T follicular helper cell (primary cell): ENCODE results near the gene SMIM20.

Source experiments
- DNase-seq: peaks from one replicate; pipeline ENCODE4 v3.0.0-alpha.2; 2020; ENCODE audit warnings: low read depth

The SMIM20 gene

DNA sequence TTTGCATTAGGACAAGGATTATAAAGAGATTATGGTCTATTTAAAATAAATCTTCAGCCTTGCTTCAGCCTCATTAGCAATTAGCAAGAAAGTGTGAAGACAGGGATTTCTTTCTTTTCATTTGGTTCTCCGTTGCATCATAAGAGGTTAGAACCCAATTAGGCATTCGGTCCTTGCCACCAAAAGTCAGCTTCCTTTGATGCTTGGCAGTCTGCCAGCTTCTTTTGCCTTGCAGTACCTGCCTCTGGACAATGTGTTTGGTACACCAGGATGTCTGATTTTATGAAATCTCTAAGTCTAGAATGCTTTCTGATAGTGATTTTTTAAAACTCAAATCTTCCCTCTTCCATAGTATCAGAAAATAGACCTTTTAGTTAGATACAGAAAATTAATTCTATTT is 12.4 kb downstream of the SMIM20 start:
- DNase-seq: no peak

DNA sequence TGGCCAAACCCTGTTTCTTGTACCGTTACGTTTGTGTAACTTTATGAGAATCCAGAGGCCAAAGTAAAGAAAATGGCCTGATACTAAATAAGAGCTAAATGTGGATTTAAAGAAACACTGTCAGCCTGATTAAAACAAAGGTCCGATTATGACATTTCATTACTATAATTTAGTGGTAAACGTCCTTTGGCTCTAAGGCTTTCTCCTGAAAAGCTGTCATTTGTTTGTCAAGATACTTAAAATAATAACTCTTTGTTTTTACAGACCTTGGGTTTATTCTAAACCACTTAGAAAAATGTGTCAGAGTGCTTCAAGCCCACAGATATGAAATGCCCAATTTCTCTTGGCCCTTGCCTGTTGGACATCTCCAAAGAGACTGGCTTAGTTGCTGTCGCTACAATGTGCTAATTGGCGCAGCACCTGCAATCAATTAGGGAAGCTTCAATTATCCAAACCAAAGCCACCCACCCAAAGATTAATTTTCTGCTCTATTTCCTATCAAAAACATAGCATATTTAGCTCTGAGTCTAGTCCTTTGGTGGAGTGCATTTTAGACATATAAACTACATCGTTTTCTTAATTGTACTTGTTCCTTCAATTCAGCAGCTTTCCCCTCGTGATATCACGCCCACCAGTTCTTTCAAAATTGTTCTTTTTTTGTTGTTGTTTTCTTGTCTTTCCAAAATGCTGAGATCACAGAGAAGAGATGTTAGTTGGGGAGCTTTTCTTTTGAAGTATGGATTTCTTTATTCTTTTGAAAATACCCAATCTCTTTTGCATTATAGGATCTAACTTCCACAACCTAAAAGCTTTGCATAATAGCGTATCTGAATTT is 13.6 kb downstream of the SMIM20 start:
- no peak for DNase-seq

DNA sequence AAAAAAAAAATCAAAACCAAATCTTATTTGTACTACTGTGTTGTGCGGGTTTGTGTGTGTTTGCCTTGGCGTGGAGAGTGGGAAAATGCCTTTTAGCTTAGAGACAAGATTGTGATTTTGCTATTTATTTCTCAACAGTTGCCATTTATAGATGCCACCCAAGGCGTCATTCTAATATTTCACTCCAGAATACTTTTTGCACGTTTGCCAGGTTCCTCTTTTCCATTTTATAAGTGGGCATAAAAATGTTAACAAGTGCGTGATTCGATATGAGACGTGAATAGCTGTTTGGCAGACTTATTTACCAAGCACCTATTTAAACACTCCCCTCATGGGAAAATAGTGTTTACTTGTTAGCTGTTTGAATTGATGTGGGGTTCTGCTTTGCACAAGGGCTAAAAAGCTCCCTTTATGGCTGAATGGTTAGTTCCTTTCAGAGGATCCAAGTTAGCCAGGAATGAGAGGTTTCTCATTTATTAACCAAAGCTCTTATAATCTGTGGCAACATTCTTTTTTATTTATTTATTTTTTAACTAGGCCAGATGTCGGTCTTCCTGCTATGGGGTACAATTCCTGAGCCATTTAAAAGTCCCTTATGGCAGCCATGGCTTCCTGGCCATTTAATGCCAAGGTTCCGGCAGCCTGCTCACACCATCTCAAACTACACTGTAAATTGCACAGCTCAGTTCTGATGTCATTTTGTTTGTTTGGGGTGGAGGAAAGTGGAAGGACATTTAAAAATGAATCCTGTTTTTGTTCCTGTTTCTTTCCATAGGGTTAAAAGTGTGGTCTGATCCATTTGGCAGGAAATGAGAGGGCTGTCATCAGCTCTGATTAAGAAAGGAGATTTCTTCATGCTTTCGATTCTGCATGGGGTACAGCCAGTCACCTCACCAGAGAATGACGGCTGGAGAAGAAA is 14.6 kb downstream of the SMIM20 start:
- DNase-seq: no peak

DNA sequence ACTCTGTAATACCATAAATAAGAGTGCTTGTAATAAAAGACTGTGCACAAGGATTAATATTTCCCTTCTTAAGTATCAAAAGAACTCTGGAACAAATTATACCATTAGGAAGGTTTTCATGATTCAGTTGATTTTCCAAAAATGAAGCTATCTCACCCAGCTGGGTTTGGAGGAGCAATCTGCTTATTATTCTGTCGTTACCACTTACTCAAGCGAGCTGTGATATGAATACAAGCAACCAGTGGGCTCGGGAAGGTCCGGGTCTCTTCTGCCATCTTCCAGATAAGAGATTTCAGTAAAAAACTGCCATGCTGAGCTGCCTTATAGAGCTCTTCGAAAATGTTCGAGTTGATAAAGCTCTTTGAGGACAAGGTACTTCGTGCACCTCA is 15.3 kb downstream of the SMIM20 start:
- no peak for DNase-seq

DNA sequence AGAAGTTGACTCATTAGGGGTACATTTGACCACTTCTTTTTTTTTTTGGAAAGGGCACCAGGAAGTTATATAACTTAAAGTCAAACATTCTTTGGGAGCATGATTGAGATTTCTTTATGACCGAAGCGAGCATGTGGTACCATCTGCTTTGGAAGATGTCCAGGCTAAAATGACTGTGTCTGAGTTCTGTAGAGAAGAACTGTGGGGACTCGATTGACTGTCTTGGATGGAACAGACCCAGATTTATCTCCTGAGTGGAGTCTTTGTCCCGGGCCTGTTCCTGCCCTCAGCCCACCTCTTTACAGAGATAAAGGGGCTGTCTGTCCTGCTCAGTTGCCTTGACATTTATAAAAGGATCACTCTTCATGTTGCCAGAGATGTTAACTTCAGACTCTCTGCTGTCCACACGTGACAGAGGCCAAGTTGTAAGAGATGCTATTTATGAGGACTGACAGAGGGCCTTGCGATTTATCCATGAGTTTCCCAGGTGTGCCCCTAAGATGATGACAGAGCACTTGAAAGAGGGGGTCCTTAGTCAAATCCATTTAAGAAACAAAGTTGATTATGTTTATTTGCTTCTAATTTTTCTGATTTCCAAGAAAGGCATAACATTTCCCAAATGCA is 16.8 kb downstream of the SMIM20 start:
- no peak for DNase-seq

DNA sequence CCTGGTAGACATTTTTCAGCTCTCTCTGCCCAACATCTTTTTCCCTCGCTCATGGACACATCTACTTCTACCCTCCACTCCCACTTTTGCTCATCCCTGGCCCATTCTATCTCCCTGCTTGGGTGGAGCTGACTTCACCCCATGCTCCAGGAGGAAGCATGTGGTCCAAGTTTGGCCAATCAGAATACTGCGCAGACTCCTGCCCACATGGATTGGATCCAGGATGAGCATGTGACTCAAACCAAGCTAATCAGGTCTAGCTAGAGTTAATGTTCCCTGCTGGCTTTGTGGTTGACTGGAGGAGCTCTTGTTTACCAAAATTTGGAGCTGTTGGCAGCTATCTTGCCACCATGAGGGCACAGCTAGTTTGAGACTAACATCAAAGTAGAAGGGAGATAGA is 22.7 kb downstream of the SMIM20 start:
- no peak for DNase-seq

DNA sequence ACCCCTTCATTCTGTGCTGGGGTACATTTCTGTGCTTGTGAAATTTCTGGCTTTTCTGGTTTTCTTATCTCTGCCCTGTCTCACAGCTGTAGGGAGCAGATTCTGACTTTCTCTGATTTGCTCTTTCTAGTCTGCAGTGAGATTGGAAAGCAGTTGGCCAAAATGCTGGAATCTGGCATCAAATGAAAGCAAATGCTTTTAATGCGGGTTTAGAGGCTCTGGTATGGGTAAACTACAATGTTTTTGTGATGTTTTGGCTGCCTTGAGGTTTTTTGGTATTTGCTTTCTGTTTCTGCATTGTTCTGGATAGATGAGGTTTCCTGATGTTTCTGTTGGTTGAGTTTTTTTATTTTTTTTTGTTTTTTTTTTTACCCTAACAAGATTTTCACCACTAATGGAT is 23.8 kb downstream of the SMIM20 start:
- no peak for DNase-seq

DNA sequence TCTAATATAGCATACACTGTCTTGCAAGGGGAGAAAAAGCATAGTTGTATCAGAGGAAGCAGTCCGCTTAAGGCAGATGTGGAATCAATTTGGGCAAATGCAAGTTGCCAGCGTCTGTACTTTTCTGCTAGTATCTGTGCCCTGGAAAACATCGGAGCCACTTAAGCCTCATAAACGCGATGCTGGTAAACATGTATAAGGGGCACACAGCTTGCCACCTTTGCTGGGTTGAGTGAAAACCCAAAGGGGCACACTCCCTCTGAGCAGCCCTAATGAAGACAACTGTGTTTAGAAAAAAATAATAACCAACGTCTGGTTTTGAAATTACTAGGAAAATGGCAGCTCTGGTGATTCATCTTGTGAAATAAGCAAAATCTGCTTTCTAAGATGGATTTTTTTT is 24.3 kb downstream of the SMIM20 start:
- no peak for DNase-seq

DNA sequence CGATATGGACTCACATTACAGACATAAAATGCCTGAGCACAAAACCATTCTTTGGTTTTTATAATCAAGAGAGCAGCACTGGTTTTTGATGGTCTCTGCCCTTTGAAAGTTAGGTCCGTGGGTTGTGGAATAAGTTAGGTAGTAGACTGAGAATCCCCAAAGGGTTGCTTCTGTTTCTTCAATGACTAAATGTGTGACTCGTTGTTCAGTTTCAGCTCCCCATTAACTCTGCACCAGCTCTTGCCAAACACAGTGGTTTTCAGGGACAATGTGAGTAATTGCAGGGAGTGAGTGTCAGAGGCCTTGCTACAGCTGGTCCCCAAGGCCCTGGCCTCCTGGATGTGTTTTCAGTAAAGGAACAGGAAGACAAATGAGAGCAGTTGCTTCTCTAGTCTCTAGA is 24.8 kb downstream of the SMIM20 start:
- DNase-seq: no peak

DNA sequence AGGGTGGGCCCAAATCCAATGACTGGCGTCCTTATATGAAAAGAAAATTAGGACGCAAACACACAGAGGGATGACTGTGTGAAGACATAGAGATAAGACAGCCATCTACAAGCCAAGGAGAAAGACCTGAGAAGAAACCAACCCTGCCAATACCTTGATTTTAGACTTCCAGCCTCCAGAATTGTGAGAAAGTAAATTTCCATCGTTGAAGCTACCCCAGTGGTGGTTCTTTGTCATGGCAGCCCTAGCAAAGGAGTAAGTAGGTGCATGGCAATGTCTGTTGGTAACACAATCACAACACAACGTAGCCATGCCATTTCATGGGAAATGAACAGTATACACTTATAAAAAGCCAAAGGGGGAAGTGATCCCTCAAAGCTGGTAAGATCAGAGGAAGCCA is 25.3 kb downstream of the SMIM20 start:
- DNase-seq: no peak

DNA sequence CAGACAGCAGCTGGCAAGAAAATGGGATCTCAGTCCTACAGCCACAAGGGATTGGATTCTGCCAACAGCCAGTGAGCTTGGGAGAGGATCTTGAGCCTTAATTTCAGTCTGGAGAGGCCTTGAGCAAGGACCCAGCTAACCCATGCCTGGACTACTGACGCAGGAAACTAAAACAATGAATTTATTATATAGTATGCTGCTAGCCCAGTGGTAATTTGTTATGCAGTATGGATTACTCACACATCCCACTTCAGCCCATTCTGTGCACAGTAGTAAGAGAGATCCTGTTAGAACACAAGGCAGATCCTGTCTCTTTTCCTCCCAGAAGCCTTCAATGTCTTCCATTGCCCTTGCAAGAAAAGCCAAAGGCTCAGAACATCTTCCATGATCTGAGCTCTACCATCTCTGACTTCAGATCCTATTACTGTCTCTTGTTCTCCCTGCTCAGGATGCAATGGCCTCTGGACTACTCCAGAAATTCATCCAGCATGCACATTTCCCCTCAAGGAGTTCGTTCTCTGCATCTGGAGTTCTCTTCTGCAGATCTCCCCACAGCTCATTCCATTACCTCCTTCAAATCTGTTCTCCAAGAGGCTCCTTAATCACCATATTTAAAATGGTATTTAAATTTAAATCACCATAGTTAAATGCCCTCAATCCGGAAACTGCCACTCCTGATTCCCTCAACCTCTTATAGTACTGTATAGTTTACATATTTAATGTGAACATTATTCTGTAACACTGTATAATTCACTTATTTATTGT is 27.6 kb downstream of the SMIM20 start:
- DNase-seq: no peak

DNA sequence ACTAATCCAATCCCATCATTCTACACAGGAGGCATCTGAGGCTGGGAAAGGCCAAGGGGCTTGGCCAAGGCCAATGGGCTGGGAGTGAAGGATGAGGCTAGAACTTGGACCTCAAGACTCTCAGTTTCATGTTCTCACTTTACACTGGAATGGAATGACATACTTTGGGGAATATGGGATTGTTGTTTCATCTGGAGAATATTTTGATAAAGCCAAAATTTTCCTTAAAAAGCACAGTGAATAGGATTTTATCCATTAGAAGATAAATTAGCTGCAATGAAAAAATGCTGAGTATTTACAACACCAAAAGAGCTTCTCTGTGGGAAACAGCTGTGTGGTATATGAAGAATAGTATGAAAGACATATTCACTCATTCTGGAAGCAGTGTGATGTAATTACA is 29.3 kb downstream of the SMIM20 start:
- DNase-seq: no peak

DNA sequence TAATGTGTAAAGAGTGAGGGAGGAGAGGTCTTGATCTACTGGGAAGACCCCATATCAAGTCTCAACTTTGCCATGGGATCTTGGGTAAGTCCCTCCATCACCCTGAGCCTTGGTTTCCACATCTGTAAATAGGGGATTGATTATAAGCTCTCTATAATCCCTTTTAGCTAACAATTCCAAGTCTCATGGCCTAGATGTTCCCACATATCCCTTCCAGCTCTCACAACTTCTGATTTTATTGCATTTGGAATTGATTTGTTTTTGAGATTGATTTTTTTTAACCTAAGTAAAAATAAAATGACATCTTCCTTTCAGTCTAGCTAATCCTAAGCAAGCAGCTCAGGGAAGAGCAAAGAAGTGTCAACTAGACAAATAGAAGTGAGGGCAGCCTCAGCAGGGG is 29.8 kb downstream of the SMIM20 start:
- DNase-seq: no peak

DNA sequence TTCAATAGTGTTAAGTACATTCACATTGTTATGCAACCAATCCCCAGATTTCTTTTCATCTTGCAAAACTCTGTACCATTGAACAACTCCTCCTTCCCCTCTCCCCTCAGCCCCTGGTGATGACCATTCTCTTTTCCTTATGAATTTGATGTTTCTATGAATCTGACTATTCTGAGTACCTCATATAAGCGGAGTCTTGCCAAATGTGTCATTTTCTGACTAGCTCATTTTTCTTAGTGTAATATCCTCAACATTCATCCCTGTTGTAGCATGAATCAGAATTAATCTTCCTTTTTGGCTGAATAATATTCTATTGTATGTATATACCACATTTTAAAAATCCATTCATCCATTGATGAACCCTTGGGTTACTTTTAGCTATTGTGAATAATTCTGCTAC is 34.0 kb downstream of the SMIM20 start:
- no peak for DNase-seq

DNA sequence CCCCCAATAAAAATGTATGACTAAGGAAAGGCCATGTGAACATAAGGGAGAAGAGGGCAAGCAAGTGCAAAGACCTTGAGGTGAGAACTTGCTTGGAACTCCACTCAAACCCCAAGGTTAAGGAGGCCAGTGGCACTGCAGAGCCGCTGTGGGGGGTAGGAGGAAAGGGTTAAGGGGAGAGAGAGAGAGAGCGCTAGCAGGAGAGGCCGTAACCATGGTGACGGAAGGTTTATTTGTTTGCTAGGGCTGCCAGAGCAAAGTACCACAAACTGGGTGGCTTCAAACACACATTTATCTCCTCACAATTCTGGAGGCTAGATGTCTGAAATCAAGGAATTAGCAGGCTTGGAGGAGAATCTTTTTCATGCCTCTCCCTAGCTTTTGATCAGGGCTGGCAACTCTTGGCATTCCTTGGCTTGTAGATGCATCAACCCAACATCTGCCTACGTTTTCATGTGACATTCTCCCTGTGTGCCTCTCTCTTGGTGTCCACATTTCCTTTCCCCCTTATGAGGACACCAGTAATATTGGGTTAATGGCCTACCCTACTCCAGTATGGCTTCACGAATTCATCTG is 35.2 kb downstream of the SMIM20 start:
- DNase-seq: no peak

DNA sequence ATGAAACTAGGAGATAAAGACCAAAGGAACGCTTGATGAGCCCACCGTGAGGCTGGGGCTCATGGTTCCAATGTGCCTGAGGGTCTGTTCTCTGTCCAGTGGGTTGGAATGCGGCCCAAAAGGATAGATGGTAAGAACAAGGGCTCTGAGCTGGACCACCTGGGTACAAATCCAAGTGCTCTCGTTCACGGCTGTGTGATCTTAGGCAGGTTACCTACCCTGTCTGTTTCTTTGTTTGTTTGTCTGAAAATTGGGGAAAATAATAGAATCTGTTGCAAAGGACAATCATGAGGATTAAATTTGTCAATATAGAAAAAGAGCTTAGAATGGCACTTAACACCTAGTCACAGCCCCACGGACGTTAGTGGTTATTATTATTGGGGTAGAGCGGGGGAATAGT is 36.0 kb downstream of the SMIM20 start:
- DNase-seq: no peak

DNA sequence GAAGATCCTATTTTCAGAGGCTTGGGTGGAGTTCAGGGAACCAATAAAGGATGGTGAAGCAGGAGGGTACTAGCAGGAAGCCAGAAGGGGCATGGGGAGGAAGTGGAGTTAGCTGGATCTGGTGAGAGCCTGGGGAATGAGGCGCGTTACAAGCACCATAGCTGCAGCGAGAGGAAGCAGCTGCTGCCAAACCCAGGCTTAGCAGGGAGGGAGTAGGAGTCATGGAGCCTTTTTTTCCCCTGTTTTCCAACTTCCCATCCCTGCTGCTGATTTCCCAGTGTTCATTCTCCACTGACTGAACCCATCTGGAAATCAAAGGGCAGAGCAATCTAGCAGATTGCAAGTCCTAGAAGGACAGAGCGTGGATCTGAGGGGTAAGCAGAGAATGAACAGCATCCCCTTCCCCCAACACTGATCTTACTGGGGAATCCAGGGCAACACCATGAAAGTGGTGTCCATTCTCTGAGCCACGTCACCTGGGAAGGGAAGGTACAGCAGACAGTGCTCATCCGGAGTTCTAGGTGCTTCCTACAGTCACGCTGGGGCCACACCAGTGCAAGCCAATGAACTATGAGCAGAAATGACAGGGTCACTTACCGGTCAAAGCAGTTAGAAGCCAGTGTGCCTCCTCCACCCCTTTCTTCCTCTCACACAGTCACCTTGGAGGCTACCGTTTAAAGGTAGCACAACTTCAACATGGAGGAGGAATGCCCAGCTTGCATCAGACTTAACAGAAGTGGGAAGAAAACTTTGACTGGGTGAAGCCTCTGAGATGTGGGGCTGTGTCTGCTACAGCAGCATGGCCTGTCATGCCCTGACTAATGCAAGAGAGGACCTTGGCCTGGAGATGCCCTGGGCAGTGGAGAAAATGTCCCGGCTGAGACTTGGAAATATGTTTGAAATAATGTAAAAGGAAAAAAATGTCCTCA is 36.7 kb downstream of the SMIM20 start:
- no peak for DNase-seq

DNA sequence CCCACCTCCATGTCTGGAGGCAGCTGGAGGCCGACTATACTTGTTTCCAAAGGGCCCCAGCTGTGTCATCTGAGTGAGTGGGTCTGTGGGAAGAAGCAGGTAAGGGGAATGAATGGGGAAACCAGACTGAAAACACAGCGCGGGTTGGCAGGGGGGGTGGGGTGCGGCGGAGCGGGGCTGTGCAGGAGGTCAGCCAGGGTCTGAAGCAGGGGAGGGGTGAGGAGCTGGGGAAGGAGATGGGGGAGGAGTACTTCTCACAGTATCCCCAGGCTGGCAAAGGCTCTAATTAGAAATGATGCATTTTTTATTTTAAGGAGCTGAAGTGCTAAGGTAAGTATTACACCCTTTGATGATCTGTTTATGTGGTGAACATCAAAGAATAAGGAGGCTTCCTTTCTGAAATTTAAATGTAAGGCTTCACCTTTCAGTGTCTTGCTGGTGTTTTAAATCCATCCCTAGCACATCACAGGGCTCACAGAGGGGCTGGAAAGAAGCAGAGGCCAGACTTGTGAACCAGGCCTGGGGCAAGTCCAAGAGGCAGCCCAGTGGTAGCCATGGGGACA is 37.5 kb downstream of the SMIM20 start:
- no peak for DNase-seq

DNA sequence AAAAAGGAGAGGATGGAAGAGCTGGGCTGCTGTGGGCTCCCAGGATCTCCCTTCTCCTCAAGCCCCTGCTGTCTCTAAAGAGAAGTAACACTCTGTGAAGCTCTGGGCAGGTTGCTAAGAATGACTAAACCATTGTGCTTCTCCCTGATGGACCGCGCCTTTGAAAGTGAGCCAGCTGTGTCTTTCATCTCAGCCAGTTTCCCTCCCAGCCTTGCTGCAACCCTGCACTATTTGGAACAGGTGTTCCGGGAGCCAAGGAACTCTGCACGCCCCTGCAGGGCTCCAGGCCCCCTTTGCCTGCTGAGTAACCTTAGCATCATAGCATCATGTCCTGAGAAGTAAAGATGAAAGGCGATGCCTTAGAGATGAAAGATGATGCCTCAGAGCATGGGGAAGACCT is 39.7 kb downstream of the SMIM20 start:
- no peak for DNase-seq

DNA sequence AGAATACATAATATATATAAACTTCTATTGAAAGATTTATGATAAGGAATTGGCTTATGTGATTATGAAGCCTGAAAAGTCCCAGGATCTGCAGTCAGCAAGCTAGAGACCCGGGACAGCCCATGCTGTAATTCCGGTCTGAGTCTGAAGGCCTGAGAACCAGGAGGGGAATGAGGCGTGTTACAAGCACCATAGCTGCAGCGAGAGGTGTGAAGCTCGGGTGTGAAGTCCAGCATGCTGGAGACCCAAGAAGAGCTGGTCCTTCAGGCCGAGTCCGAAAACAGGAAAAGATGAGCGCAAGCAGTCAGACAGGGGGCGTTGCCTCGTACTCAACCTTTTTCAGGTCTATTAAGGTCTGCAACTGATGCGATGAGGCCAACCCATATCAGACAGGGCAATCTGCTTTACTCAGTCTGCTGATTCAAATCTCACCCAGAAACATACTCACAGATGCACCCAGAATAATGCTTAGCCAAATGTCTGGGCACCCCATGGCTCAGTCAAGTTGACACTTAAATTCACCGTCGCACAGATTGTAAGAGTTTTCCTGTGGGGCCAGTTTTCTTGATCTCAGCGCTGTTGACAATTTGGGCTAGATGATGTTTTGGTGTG is 40.4 kb downstream of the SMIM20 start:
- DNase-seq: no peak
